Measurements from ENCODE around the gene CRTC1.
"Not testable (repeated sequence)": the region's sequence is repeated elsewhere in the genome, so short reads cannot be mapped to it uniquely, and the experiment has no call there.

Gene CRTC1

GRCh38 chr19:18669883-18670282, 13.6 kb upstream of the CRTC1 start:
- no peak for DNase-seq

- no peak for DNase-seq
Observed at GRCh38 chr19:18670312-18670711, 13.2 kb upstream of the CRTC1 start.

GRCh38 chr19:18671303-18672043, 12.0 kb upstream of the CRTC1 start:
- DNase-seq, result no peak

- DNase-seq, result no peak
Observed at GRCh38 chr19:18672044-18672451, 11.4 kb upstream of the CRTC1 start.

GRCh38 chr19:18672606-18673337, 10.7 kb upstream of the CRTC1 start:
- DNase-seq, result peak in 1 of 3 experiments; percentile 3

GRCh38 chr19:18674616-18675015, 8.9 kb upstream of the CRTC1 start:
- DNase-seq, result no peak

- peak in 1 of 3 experiments; percentile 18 for DNase-seq
Observed at GRCh38 chr19:18675779-18676178, 7.7 kb upstream of the CRTC1 start.

- DNase-seq, result no peak
Observed at GRCh38 chr19:18676692-18677091, 6.8 kb upstream of the CRTC1 start.

- no peak for DNase-seq
Observed at GRCh38 chr19:18677156-18677555, 6.3 kb upstream of the CRTC1 start.

GRCh38 chr19:18680148-18680547, 3.3 kb upstream of the CRTC1 start:
- not testable (repeated sequence) for DNase-seq

GRCh38 chr19:18682807-18683108, 722 bp upstream of the CRTC1 start:
- DNase-seq, result no peak

- peak in 2 of 3 experiments; percentile 45 to 65 for DNase-seq
Observed at GRCh38 chr19:18683958-18684641, 620 bp downstream of the CRTC1 start.

GRCh38 chr19:18684642-18684993, 1.1 kb downstream of the CRTC1 start:
- DNase-seq, result no peak

- no peak for DNase-seq
Observed at GRCh38 chr19:18685597-18686190, 2.2 kb downstream of the CRTC1 start.

GRCh38 chr19:18687740-18688465, 4.4 kb downstream of the CRTC1 start:
- no peak for DNase-seq

GRCh38 chr19:18696023-18696422, 12.5 kb downstream of the CRTC1 start:
- no peak for DNase-seq

GRCh38 chr19:18697680-18698079, 14.2 kb downstream of the CRTC1 start:
- peak; percentile 30 to 61 (median 30) for DNase-seq

- peak in 2 of 3 experiments; percentile 24 to 39 for DNase-seq
Observed at GRCh38 chr19:18698321-18699167, 15.1 kb downstream of the CRTC1 start.

GRCh38 chr19:18699403-18700054, 16.0 kb downstream of the CRTC1 start:
- DNase-seq, result no peak

GRCh38 chr19:18700501-18701249, 17.2 kb downstream of the CRTC1 start:
- peak; percentile 79 to 99 (median 94) for DNase-seq

- peak in 1 of 3 experiments; percentile 77 for DNase-seq
Observed at GRCh38 chr19:18701250-18701608, 17.7 kb downstream of the CRTC1 start.

All from NCI-H1417 (cell line).